K562 (cell line): ENCODE data around the gene A4GNT. TPM values are rescaled to one million over a fixed set of nuclear protein-coding genes. Genes with fewer than 3 reads are reported as not detected.
A peak's percentile ranks its signal among the peaks of the same experiment; 100 is the strongest.

Experiments used
- ATAC-seq: fragments of 200-7000 bp; cut with Tn5 transposase; 3 replicates; pipeline ENCODE4 v1.9.1; 2020; ENCODE audit warnings: moderate library complexity
- BruUV-seq: library from RNA; stranded (reverse); fragments of 400-500 nt; replicated peaks from 2 replicates; lab custom pipeline; 2021; lab: Mats Ljungman, UMichigan
- CTCF ChIA-PET: fragments of 300-600 bp; formaldehyde crosslinking; extraction: SDS; loops from one replicate; lab custom pipeline; 2021; ENCODE audit warnings: low intra/inter-chr PET ratio; lab: Yijun Ruan, JAX
- POLR2A ChIA-PET: fragments of 300-600, 350-650 bp; sonication (Branson Sonifier 250); formaldehyde crosslinking; extraction: SDS; loops from one replicate; lab custom pipeline; 2021; ENCODE audit warnings: antibody characterized with exemption, inconsistent platforms; lab: Yijun Ruan, JAX
- DNase-seq, 4 experiments: peaks; one replicate each; pipeline versions ENCODE4 v3.0.0 to v3.0.0-alpha.2; 2011 to 2018; ENCODE audit warnings: low spot score in 3 of 4, mixed read lengths in 3 of 4; ENCODE audit errors: extremely low read depth in 1 of 4
- FAIRE-seq: peaks from 2 replicates; lab custom pipeline; 2011; peaks lifted over from hg19 to GRCh38; lab: Jason Lieb, UNC
- H2AFZ ChIP-seq: 2 replicates; pipeline ENCODE4 v1.6.0; 2011; ENCODE audit warnings: low read depth, low read length, control low read depth, inconsistent platforms
- H3K27ac ChIP-seq: fragments of 200-600 bp; 3 replicates; pipeline ENCODE4 v1.8.0; 2011; ENCODE audit warnings: low read depth, mild to moderate bottlenecking, control low read depth, inconsistent platforms, low read length, moderate library complexity, mixed read lengths; ENCODE audit errors: extremely low read depth
- H3K27me3 ChIP-seq, 2 experiments: fragments of 300-600 bp in 1 of 2; 2 replicates in 1 of 2; 3 replicates in 1 of 2; pipeline versions ENCODE4 v1.6.0 to v1.8.0; 2011; ENCODE audit warnings: inconsistent platforms in 2 of 2, low read length in 2 of 2, mild to moderate bottlenecking in 1 of 2, mixed read lengths in 1 of 2, moderate library complexity in 1 of 2; ENCODE audit not compliant: control insufficient read depth in 2 of 2, insufficient read depth in 2 of 2
- H3K36me3 ChIP-seq: fragments of 300-600 bp; 3 replicates; pipeline ENCODE4 v1.8.0; 2011; ENCODE audit warnings: mild to moderate bottlenecking, low read length, inconsistent platforms; ENCODE audit not compliant: control insufficient read depth, insufficient read depth
- H3K4me1 ChIP-seq, 2 experiments: fragments of 200-600 bp in 1 of 2; replicated peaks in 1 of 2; 2 replicates in 1 of 2; 3 replicates in 1 of 2; pipeline versions ENCODE4 v1.5.1 to v1.8.0; 2011; ENCODE audit warnings: inconsistent platforms in 2 of 2, low read length in 2 of 2, mild to moderate bottlenecking in 1 of 2, mixed read lengths in 1 of 2, moderate library complexity in 1 of 2; ENCODE audit not compliant: control insufficient read depth in 2 of 2, insufficient read depth in 2 of 2
- H3K4me2 ChIP-seq: 2 replicates; pipeline ENCODE4 v1.6.1; 2011; ENCODE audit warnings: low read length, control low read depth, inconsistent platforms, mixed read lengths; ENCODE audit not compliant: insufficient read depth
- H3K4me3 ChIP-seq: fragments of 200-600 bp; sonication (generic), shearing (Covaris generic); 2 replicates; pipeline ENCODE4 v1.5.1; 2016; ENCODE audit warnings: control low read depth, inconsistent platforms
- H3K79me2 ChIP-seq: fragments of 200-600 bp; 3 replicates; pipeline ENCODE4 v1.8.0; 2011; ENCODE audit warnings: low read length, inconsistent platforms; ENCODE audit not compliant: control insufficient read depth, insufficient read depth
- H3K9ac ChIP-seq, 2 experiments: 2 replicates each; pipeline versions ENCODE4 v1.6.0 to v1.6.1; 2011; ENCODE audit warnings: low read depth in 2 of 2, low read length in 2 of 2, control low read depth in 1 of 2, inconsistent platforms in 1 of 2, mild to moderate bottlenecking in 1 of 2, mixed read lengths in 1 of 2; ENCODE audit not compliant: insufficient read depth in 1 of 2
- H3K9me1 ChIP-seq: one replicate; pipeline ENCODE4 v1.6.0; 2011; ENCODE audit warnings: inconsistent platforms, mild to moderate bottlenecking, low read length, moderate library complexity; ENCODE audit not compliant: control insufficient read depth, insufficient read depth
- H3K9me3 ChIP-seq: replicated peaks from 2 replicates; pipeline ENCODE4 v1.5.1; 2011; ENCODE audit warnings: low read depth, low read length, inconsistent platforms; ENCODE audit not compliant: control insufficient read depth, insufficient read depth
- H4K20me1 ChIP-seq: replicated peaks from 2 replicates; pipeline ENCODE4 v1.6.1; 2011; ENCODE audit warnings: low read length, inconsistent platforms, mixed read lengths; ENCODE audit not compliant: control insufficient read depth, insufficient read depth
- ATF2 ChIP-seq: sonication (generic); formaldehyde crosslinking; IDR thresholded peaks from 2 replicates; pipeline ENCODE4 v1.8.1; 2022; ENCODE audit warnings: missing genetic modification reagents
- CAMTA2 ChIP-seq: fragments of 250-450 bp; sonication (Bioruptor Pico); conservative IDR thresholded peaks from 2 replicates; pipeline ENCODE4 v1.5.1; 2022
- HOMEZ ChIP-seq: fragments of 250-450 bp; sonication (Bioruptor Pico); IDR thresholded peaks from 2 replicates; pipeline ENCODE4 v1.4.0; 2020; ENCODE audit warnings: mild to moderate bottlenecking, moderate library complexity
- KDM2B ChIP-seq: fragments of 250-450 bp; sonication (Bioruptor Pico); IDR thresholded peaks from 2 replicates; pipeline ENCODE4 v1.8.0; 2021; ENCODE audit warnings: mild to moderate bottlenecking, moderate library complexity
- SIN3A ChIP-seq, 2 experiments: fragments of 150-350 bp in 1 of 2; IDR thresholded peaks; 2 replicates each; pipeline ENCODE4 v1.6.1; 2011 to 2016; ENCODE audit warnings: borderline replicate concordance in 2 of 2, low read depth in 2 of 2, low read length in 2 of 2, mild to moderate bottlenecking in 2 of 2, moderate library complexity in 2 of 2; ENCODE audit not compliant: control insufficient read depth in 1 of 2
- ZBTB34 ChIP-seq: fragments of 250-450 bp; sonication (Bioruptor Pico); IDR thresholded peaks from 2 replicates; pipeline ENCODE4 v1.8.0; 2021; ENCODE audit warnings: mild to moderate bottlenecking, moderate library complexity
- ZMIZ1 ChIP-seq, 2 experiments: fragments of 150-350 bp in 1 of 2; IDR thresholded peaks; 2 replicates each; pipeline ENCODE4 v1.6.1; 2012 to 2016; ENCODE audit warnings: low read depth in 2 of 2, low read length in 2 of 2, mild to moderate bottlenecking in 1 of 2, moderate library complexity in 1 of 2
- ZNF224 ChIP-seq: sonication (generic); formaldehyde crosslinking; IDR thresholded peaks from 2 replicates; pipeline ENCODE4 v1.8.0; 2022; ENCODE audit warnings: mild to moderate bottlenecking, missing genetic modification reagents
- ZNF263 ChIP-seq: sonication (generic); formaldehyde crosslinking; IDR thresholded peaks from 2 replicates; pipeline ENCODE4 v1.8.0; 2022; ENCODE audit warnings: mild to moderate bottlenecking, missing genetic modification reagents, borderline replicate concordance
- WGBS: fragments of 100-300 bp; shearing (Covaris generic); methylation state at CpG from one replicate; pipeline ENCODE4 v1.1.6; 2016; ENCODE audit warnings: low coverage, mixed read lengths; ENCODE audit not compliant: insufficient coverage; ENCODE audit errors: missing lambda C conversion rate; 5-methylcytosine and 5-hydroxymethylcytosine counted together
- in situ Hi-C: fragments of 300-500 bp; cut with MboI; formaldehyde crosslinking; loops from 4 replicates; pipeline ENCODE4 v1.15.0; 2018; ENCODE audit warnings: inconsistent platforms, mixed read lengths
- intact Hi-C: fragments of 100-400 bp; cut with micrococcal nuclease; formaldehyde crosslinking; loops from 2 replicates; pipeline ENCODE4 v1.14.2; 2022
- polyA plus RNA-seq, 8 experiments: library from polyadenylated mRNA; depleted of rRNA in 4 of 8; stranded (reverse) in 5 of 8; unstranded in 3 of 8; fragments of >200 nt; fragmentation: Nextera tagmentation in 2 of 8; fragmentation: Illumina TruSeq in 1 of 8; extraction: Ambion mirVana in 2 of 8; extraction: Trizol in 1 of 8; gene quantifications; 2 replicates each; pipeline versions ENCODE4 v1.2.1 to v1.2.3, GENCODE V29; 2011 to 2014; ENCODE audit warnings: inconsistent platforms in 1 of 8, missing spikeins in 1 of 8
- total RNA-seq, 7 experiments: library from RNA; depleted of rRNA in 6 of 7; stranded (reverse); fragments of >200 nt in 6 of 7; fragmentation: Illumina TruSeq in 2 of 7; extraction: Trizol in 2 of 7; gene quantifications; 2 replicates each; pipeline versions ENCODE4 v1.2.1 to v1.2.3, GENCODE V29; 2011 to 2021; ENCODE audit warnings: low replicate concordance in 1 of 7

Gene A4GNT
- total and polyA plus RNA-seq, 9 of the 15 experiments (the other 6 are each of a cell fraction or from before 2014, with no cell fraction given): not detected

GRCh38 chr3:138097192-138098172 lies 34.7 kb downstream of the A4GNT start:
- Histone ChIP-seq H3K36me3 (no peaks in the 10 kb centered on the region), H3K4me2 (no peak overlapping the region), H3K9me1 (no peaks in the 10 kb centered on the region), H3K27me3 (peaks cover 0 to 11% of the 10 kb centered on the region in 2 experiments; a peak in 2 of 5 replicates), H3K4me1 (peaks cover 0 to 6% of the 10 kb centered on the region in 2 experiments; a peak in 1 of 5 replicates), H2AFZ (no peak overlapping the region), H3K4me3 (no peak overlapping the region), H3K9me3 (no peaks in the 10 kb centered on the region), H3K27ac (no peak overlapping the region), H3K9ac (no peak overlapping the region), H3K79me2 (no peaks in the 10 kb centered on the region), H4K20me1 (no peaks in the 10 kb centered on the region; the same call in 1 of the 2 replicates)
- WGBS: 2% methylated on average over 10 of the region's 12 CpGs
- BruUV-seq: no TSS peak
- intact Hi-C loops: no loop called here
- ATAC-seq: peak; percentile 69
- ChIA-PET POLR2A (no interaction called here), CTCF (no interaction called here)
- FAIRE-seq: no peak
- DNase-seq: peak in 1 of 4 experiments; percentile 12
- in situ Hi-C loops: no loop called here
- TF ChIP-seq KDM2B: no peak
- no peak for TF ChIP-seq ZMIZ1 (IDR thresholded peaks at IDR 0.05; ENCODE audit: low read depth in 2 of 2, low read length in 2 of 2)
- TF ChIP-seq ZBTB34: no peak
- no peak for TF ChIP-seq ZNF224
- TF ChIP-seq ZNF263 (CRISPR knock-in tag): no peak
- no peak for TF ChIP-seq ATF2
- no peak for TF ChIP-seq CAMTA2
- no peak for TF ChIP-seq SIN3A (IDR thresholded peaks at IDR 0.05; ENCODE audit: borderline replicate concordance in 2 of 2, control insufficient read depth in 1 of 2, low read depth in 2 of 2, low read length in 2 of 2)
- TF ChIP-seq HOMEZ (CRISPR knock-in tag): no peak
